HG03045 (cell line): Measurements from ENCODE around the gene TSPAN9.

Experiments
- ATAC-seq: cut with Tn5 transposase; IDR thresholded peaks from one replicate; pipeline ENCODE4 v1.9.1; 2021; ENCODE audit warnings: mild to moderate bottlenecking, moderate library complexity; ENCODE audit not compliant: unreplicated experiment

Gene TSPAN9

DNA sequence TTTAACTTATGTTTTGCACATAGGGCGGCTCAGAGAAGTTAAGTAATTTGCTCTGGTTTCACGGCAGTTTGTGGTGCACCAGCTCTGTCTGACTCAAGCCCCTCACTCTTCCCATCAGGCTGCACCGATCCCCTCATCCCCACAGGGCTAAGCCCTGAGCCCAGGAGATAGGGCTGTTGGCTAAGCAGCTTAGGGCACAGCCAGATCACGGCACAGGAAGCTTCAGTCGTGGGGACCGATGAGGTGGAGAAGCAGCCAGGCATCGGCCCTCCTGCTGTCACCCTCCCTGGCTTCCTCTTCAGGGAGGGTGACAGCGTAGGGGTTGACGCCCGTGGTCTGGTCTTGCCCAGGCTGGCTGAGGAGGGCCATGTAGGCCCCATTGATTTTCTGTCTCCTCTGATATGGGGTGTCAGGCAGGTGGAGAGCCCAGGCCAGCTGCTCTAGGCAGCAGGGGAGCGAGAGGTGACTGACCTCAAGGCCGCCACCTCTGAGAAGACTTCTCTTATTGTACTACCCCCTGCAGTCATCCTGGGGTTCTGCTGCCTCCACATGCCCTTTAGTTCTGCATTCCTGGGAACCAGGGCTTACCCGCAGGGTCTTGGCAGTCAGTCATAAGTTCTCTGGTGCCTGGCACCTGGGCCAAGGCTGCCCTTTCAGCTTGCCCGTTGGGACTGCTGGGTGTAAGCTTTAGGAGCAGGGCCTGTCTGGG, 166.4 kb downstream of the TSPAN9 start:
- ATAC-seq: no peak

DNA sequence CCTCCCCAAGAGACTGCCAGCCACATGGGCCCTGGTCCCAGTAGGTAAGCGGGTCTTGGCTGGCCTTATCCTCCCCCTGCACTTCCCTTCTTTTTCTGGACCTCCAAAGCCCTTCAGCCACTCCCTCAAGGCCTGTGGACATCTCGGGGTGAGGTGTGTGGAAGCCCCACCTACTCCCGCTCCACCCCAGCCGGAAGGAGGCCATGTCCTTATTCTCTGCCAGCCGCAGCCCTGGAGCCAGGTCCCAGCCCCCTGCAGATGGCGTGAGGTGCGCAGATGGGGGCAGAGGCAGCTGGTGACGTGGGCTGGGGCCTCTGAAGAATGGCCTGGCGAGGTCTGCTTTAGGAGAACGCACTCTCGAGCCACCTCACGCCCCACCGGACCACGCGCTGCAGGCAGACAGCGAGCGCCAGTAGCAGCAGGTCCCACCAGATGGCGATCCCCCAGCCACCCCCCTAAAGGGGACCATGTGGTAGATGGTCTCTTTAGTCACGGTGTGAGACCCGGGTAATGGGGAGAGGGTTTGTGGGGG, 167.1 kb downstream of the TSPAN9 start:
- no peak for ATAC-seq

DNA sequence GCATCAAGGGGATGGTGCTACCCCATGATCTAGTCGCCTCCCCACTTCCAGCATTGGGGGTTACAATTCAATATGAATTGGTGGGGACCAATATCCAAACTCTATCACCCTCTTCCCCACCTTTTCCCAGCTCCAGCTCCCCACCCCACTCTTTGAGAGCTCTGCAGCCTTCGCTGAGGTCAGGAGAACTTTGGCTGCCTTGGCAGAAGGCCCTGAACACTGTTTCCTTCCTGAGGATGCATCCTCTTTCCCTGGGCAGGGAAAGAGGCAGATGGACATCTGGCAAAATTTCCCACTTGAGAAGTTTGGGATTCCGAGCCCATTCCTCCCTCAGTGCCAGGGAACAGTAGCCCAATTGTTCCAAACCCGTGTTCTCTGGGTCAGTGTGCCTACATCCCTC, 169.1 kb downstream of the TSPAN9 start:
- ATAC-seq: no peak

DNA sequence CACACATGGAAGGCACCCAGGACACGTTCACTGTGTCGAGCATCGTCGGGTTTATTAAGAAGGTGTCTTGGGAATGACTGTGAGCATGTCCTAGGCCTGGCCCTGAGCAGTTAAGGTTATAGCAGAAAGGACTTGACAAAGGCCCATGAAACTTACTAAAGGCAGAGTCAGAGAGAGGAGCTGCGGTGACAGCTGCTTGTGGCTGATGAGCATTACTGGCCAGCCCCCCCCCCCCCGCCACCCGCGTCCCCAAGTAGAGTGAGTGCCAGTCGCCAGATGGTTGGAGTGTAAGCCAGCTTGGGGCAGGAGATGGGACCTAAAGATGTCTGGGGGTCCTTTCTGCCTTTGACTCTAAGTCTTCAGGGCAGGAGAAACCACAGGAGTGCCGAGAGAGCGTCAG, 169.9 kb downstream of the TSPAN9 start:
- no peak for ATAC-seq

DNA sequence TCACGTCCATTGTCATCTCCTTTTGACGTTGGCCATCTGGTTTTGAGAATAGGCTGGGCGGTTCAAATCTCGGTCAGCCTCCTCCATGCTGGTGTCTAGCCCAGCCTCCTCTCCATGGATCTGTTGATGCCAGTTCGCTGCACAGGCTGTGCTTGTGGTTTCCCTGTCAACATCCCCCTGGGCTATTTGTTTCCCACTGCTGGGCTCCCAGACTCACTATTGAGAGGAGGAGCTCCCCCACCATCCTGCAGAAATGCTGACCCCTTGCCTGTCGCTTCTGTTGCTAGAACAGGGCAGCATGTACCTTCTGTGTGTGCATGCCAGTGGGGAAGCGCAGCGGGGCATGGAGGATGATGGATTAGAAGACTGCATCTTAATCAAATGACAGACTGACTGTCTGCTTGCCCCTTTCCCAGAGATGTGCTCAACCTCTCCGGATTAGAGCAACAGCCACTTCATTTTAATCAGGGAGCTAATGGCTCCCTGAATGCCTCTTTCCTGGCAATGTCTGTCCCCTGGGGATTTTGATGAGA, 170.5 kb downstream of the TSPAN9 start:
- no peak for ATAC-seq

DNA sequence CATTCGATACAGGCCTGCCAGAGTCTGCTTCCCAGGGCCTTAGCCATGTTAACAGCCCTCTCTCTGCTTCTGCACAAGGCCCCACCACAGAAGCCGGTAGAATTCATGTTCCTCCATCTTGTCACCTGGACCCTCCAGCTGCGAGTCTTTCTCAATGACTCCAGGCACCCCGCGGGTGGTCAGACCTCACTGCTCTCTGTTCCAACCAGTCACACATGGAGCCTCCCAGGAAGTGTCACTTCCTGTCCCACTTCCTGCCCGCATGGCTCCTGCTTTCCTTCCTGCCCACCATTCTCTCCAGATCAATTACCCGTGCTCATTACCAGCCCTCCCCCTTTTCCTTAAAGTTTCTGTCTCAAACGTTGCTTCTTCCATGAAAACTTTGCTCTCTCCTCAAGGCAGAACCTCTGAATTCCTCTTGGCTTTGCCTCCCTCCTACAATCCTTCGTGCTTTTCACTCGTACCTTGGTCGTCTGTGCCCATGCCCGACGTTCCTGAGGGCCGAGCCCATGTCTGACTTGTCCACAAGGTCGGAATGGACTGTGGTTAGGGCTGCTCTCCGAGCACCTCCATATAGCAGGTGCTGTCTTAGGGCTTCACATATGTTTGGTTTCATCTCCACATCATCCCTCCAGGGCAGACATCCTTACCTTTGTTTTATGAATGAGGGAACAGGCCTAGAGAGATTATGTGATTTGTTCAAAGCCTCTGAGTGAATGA, 172.1 kb downstream of the TSPAN9 start:
- no peak for ATAC-seq

DNA sequence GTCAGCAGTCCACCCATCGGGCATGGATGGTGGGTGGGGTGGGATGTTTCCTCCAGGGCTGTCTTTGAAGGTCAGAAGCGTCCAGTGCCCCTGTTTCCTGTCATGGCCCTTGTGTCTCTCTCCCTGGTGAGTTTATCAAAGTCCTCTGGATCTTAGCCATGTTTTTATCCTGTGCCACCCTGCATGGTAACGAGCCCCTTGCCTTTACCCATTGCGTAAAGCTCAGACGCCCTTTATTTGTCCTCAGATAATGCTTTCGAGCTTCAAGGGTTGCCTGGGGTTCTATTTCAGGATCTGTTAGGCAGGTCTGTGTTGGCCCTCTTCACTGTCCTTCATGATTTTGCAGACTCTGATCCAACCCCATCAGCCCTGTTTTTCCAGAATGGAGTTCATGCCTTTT, 172.9 kb downstream of the TSPAN9 start:
- ATAC-seq: no peak

DNA sequence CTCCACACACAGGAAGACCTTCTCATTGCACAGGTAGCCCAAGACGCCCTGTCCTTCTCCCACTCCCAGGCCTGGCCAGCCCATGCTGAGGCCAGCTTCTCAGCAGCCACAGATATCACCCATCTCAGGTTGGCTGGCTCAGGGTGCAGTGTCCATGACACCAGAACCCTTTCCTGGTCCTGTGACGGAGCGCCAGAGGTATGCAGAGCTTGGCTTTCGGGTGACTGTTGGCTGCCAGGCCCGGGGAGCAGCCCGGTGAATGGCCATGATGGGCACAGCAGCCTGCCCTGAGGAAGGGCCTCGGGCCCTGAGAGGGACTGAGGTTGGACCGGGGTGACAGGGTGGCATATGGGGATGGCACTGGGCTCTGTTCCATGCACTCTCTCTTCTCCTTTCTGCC, 173.4 kb downstream of the TSPAN9 start:
- ATAC-seq: no peak

DNA sequence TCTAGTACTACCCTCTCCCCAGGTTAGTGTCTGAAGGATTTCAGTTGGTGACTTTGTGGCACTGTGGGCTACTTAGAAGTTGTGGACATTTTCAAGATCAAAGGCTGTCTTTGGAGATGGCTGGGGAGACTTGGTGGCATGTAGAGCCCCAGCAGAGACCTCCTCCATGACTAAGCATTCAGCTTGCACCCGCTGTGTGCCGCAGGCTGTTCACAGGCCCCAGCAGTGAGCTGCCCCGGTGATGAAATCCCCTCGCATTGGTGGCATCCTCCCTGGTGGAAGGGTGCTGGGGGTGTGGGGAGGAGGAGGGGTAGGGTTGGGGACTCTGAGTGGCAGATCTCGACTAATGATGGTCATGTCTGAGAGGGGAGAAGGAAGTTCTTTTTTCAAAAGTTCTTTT, 173.9 kb downstream of the TSPAN9 start:
- no peak for ATAC-seq

DNA sequence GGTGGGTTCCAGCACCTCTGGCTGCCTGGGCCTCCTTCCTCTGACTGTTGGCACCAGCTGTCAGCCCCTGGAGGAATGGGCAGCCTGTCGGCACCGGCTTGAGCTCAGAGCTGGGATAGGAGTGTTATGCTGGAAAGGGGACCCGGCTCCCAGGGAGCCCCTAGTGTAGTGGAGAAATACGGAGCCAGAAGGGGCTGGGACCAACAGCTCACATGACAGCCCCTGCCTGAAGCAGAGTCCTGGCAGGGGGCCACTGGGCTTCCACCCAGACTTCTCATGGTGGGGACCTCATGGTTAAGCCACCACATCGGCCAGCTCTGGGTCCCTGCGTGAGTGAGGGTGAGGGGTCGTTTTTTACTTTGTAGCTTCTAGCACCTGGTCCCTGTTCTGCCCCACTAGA, 174.5 kb downstream of the TSPAN9 start:
- ATAC-seq: no peak

DNA sequence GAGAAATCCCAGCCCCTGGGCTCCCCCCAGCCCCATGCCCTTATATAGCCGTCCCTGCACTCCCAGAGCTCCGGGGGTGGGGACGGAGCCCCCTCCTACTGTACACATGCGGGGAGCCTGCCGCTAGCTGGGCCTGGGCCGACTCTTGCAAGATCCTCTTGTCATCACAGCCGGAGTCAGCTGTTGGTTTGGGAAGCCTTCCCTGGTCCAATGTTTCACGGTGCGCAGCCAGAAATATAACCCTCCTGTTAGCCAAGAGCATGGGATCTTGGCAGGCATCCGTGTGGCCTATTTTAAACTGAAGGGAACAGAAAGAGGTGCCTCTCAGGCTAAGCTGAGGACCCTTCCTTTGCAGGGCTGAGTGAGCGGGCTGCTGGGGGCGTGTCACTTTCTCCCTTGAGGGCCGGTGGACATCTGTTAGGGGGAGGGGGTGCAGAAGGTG, 175.3 kb downstream of the TSPAN9 start:
- ATAC-seq: no peak

DNA sequence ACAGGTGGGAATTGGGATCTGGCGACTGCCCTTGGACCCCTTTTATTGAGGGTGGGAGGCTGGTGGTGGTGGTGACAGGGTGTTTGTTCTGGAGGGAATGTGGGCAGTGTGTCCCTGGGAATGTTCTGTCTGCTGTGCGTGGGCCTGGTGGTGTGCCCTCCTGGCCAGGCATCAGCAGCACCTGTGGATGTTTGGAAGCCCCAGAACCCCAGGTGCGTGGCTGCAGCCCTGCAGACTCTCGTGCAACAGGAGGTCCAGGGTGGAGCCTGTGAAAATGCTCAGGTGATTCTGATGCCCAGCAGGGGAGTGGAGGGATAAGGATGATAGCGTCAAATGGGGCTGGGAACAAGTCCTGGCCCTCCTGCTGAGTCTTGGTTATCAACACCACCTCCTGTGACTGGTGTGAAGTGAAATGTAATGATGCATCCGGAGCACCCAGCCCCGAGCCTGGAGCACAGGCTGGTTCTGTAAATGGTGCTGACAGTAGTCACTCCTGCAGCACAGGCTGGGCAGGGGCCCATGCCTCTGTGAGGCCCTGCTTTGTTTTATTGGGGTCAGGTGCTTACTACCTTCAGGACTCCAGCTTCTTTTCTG, 176.6 kb downstream of the TSPAN9 start:
- ATAC-seq: no peak

DNA sequence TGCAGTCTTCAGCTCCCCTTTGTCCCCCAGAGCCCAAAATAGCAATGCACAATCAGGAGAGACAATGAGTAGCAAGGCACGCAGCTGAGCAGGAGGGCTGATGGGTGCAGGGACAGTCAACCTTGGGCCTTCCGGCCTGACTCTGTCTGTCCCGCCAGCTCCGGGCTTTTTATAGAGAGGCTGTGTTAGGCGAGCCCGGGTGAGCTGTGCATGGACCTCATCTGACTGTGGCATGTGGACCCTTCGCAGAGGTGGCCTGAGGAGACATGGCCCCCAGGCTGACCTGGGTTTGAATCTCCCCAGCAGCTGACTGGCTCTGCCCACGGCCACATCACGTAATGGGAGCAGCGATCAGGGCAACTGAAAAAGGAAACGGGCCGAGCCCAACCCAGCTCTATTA, 177.9 kb downstream of the TSPAN9 start:
- no peak for ATAC-seq

DNA sequence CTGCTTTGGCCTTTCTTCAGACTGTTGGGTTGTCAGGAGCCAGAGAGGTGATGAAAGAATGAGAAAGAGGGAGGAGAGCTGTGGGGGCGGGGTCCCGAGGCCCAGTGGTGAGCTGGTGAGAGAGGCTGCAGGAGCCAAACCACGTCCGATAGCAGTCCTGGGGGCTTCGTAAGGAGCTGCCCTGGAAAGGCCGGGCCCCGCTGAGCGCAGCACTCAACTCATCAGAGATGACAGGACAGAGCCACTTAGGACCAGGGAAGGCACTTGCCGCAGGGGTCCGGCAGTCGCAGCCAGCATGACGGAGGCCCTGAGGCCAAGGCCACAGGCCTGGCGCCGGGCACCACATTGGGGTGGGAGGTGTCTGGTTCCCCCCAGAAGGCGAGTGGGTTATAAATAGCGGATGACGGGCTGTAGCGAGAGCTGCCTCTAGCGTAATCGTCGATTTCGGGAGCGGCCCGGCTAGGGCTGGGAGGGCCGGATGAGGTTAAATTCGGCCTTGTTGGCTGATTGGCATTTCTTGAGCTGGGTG, 179.0 kb downstream of the TSPAN9 start:
- no peak for ATAC-seq

DNA sequence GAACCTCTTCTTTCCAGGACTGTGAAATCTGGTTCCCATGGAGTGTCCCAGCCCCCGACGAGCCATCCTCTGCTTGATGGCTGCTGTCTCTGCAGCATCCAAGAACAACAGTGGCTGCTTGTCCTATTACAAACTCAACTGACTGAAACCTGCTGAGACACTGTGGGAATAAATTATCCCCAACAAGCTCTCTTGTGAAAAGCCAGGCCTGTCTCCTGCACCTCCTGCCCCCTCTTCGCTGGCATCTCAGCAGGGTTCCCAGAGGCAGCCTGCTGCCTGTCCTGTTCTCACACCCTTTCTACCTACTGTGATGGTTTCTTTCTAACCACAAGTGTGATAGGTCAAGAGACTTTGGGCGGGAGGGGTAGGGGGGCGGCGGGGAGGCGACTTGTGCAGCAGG, 180.2 kb downstream of the TSPAN9 start:
- no peak for ATAC-seq

DNA sequence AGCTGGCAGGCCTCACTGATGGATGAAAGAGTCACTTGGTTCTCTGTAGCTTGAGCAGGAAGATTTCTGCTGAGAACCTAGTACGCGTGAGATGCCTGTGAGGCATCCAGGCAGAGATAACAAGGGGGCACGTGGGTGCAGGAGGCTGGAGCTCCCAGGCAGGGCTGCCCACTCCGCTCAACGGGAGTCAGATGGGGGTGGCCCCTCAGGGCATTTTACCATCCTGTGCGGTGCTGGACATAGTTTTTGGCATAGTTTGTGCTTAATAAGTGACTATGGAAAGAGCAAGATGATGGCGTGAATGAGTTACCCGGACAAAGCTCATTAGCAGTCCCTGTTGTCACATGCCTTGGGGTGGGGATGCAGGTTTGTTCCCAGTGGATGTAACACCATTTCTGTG, 182.8 kb downstream of the TSPAN9 start:
- ATAC-seq: no peak

DNA sequence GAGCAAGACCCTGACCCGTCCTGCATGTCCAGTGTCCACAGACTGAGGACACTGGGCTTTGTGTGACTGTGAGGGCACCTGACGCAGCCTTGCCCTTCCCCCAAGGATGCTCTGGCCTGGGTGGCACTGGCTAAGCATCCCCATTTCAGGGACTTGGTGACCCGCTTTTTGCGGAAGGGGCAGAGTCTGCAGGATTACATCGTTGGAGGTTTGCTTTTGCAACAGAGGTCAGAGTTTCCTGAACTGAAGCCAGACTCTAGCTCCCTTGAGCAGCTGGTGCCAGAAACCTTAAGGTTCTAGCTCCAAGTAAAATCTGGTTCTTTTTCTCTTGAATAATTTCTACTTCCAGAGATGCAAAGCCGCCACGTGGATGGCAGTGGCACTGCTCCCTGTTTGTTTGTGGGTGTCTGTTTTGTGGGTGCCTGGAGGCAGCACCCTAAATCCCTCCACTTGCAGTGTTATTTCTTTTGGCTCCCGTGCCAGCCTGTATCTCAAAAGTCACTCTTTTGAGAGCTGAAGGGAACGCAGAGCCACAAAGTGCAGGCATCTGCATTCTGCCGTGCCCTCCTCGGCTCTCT, 184.7 kb downstream of the TSPAN9 start:
- ATAC-seq: no peak

DNA sequence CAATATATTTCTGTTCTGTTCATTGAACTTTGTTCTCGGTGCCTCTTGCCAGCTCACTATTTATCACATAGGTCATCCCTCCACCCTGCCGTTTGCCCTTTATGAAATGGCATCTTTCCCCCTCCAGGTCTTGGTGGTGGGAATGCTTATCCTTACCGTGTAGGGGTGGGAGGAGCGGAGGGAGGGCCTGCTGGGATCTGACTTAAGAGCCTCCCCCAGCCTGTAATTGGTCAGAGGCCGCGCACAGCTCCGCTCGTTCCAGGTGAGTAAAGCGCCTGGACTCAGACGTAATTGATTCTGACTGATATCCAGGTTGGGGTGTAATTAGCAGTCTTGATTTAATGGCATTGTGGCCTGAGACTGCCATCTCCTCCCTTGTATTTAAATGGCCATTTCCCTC, 185.3 kb downstream of the TSPAN9 start:
- ATAC-seq: no peak

DNA sequence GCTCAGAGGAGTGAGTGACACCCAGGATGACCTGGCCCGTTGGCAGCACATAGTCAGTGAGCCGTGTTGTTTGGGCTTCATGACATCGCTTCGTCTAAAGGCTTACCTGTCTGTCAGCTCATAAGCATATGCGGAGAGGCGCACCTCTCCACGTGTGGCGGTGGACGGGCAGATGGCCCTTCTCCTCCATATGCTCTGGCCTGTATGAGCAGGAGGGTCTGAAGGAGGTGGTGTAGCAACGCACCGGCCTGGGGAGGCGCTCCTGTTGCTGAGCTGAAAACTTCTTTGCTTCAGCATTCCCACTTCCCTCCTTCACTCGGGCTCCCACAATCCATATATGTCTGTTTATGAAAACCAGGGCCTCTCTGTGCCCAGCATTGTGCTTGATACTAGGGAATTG, 186.1 kb downstream of the TSPAN9 start:
- ATAC-seq: no peak

DNA sequence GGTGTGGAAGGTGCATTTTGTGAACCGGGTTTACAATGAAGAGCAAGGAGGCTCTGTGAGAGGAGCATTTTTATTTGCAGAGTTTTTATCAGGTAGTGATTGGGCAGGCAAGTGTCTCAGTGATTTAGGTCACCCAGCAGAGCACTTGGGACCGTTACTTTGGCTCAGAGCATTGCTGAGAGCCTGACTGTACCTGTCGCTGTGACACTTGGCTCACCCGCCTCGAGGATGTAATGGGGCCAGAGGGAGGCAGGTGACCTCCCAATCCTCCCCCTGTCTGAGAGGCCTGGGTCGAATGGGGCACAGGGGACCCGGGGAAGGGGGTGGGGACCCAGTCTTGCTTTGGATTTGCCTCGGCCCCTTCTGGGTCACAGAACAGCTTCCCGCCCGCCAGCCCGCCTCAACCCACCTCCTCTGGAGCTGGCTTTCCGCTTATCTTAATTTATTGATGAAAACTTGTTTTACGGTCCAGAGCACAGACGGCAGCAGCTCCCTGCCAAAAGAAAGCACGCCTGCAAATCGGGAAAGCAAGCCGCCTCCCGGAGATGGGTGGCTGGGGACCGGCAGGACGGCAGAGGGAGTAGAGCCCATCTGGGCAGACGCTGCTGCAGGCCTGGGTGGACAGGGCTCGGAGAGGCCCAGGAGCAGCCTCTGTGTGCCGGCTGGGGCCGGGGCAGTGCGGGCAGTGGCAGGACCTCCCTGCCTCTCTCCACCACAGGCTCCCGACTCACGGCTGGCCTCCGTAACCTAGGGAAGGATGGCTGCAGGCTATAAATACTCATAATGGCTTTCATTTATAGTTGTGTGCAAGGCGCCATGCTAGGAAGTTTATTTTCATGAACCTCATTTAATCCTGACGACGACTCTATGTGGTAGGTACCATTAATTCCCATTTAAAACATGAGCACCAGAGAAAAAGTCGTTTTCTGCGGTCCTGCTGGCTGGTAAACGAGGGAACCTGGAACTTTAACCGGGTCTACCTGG, 187.1 kb downstream of the TSPAN9 start:
- ATAC-seq: no peak
